K562 (cell line): Measurements from ENCODE around the gene CTXN1. TPM values are rescaled to one million over a fixed set of nuclear protein-coding genes. Genes with fewer than 3 reads are reported as not detected.

Experiments used
- GTF2F1 ChIP-seq: IDR thresholded peaks from 2 replicates; pipeline ENCODE4 v1.6.1; 2011; ENCODE audit warnings: low read depth, low read length, improper control_type of control experiment
- HNRNPK ChIP-seq: fragments of 200-400 bp; formaldehyde crosslinking; IDR thresholded peaks from one replicate; pipeline ENCODE4 v1.6.1; 2018; ENCODE audit warnings: mild to moderate bottlenecking, low read depth, low read length; ENCODE audit not compliant: poor library complexity, severe bottlenecking
- OTX1 ChIP-seq: fragments of 450-650 bp; formaldehyde crosslinking; IDR thresholded peaks from 2 replicates; pipeline ENCODE4 v1.4.0; 2022; ENCODE audit warnings: mild to moderate bottlenecking
- PRMT5 ChIP-seq: sonication (generic); formaldehyde crosslinking; IDR thresholded peaks from 2 replicates; pipeline ENCODE4 v1.5.0; 2020; ENCODE audit warnings: missing genetic modification reagents
- SOX6 ChIP-seq: fragments of 450-650 bp; IDR thresholded peaks from 2 replicates; pipeline ENCODE4 v1.6.1; 2014; ENCODE audit warnings: mild to moderate bottlenecking
- TAF7 ChIP-seq: fragments of 450-650 bp; IDR thresholded peaks from 2 replicates; pipeline ENCODE4 v1.6.1; 2016; ENCODE audit warnings: missing genetic modification characterization, missing compliant biosample characterization
- ZBTB7A ChIP-seq: IDR thresholded peaks from 2 replicates; pipeline ENCODE4 v1.6.1; 2011; ENCODE audit warnings: low read depth, mild to moderate bottlenecking, low read length, moderate library complexity, borderline replicate concordance; ENCODE audit not compliant: control insufficient read depth
- ZNF644 ChIP-seq: fragments of 200-800 bp; sonication (Bioruptor generic); IDR thresholded peaks from 2 replicates; pipeline ENCODE4 v1.6.1; 2016; ENCODE audit warnings: low read depth, missing genetic modification characterization, missing compliant biosample characterization
- ZNF699 ChIP-seq: fragments of 250-450 bp; sonication (Bioruptor Pico); IDR thresholded peaks from 2 replicates; pipeline ENCODE4 v1.8.0; 2021; ENCODE audit warnings: mild to moderate bottlenecking, moderate library complexity; ENCODE audit not compliant: insufficient replicate concordance
- polyA plus RNA-seq, 8 experiments: library from polyadenylated mRNA; depleted of rRNA in 4 of 8; stranded (reverse) in 5 of 8; unstranded in 3 of 8; fragments of >200 nt; fragmentation: Nextera tagmentation in 2 of 8; fragmentation: Illumina TruSeq in 1 of 8; extraction: Ambion mirVana in 2 of 8; extraction: Trizol in 1 of 8; gene quantifications; 2 replicates each; pipeline versions ENCODE4 v1.2.1 to v1.2.3, GENCODE V29; 2011 to 2014; ENCODE audit warnings: inconsistent platforms in 1 of 8, missing spikeins in 1 of 8
- total RNA-seq, 7 experiments: library from RNA; depleted of rRNA in 6 of 7; stranded (reverse); fragments of >200 nt in 6 of 7; fragmentation: Illumina TruSeq in 2 of 7; extraction: Trizol in 2 of 7; gene quantifications; 2 replicates each; pipeline versions ENCODE4 v1.2.1 to v1.2.3, GENCODE V29; 2011 to 2021; ENCODE audit warnings: low replicate concordance in 1 of 7
- TF ChIP-seq, protein P1 (sequence below): fragments of 200-800 bp; sonication (Bioruptor generic); IDR thresholded peaks from 2 replicates; pipeline ENCODE4 v1.6.1; 2016; ENCODE audit warnings: missing genetic modification characterization, missing compliant biosample characterization
- TF ChIP-seq, protein P2 (sequence below): fragments of 250-450 bp; sonication (Bioruptor Pico); IDR thresholded peaks from 2 replicates; pipeline ENCODE4 v1.8.0; 2021; ENCODE audit warnings: mild to moderate bottlenecking, moderate library complexity
- TF ChIP-seq, protein P3 (sequence below): conservative IDR thresholded peaks from 2 replicates; pipeline ENCODE4 v1.6.1; 2011; ENCODE audit warnings: low read depth, mild to moderate bottlenecking, low read length; ENCODE audit not compliant: control insufficient read depth
- TF ChIP-seq, protein P4 (sequence below), 2 experiments: fragments of 450-650 bp; IDR thresholded peaks; 2 replicates each; pipeline ENCODE4 v1.6.1; 2018; ENCODE audit warnings: mild to moderate bottlenecking in 2 of 2, low read depth in 1 of 2; ENCODE audit not compliant: partially characterized antibody in 2 of 2

Gene CTXN1
- total and polyA plus RNA-seq, 9 of the 15 experiments (the other 6 are each of a cell fraction or from before 2014, with no cell fraction given), result 0.15 to 37.4 (median 1.8) TPM; not detected in 2

DNA sequence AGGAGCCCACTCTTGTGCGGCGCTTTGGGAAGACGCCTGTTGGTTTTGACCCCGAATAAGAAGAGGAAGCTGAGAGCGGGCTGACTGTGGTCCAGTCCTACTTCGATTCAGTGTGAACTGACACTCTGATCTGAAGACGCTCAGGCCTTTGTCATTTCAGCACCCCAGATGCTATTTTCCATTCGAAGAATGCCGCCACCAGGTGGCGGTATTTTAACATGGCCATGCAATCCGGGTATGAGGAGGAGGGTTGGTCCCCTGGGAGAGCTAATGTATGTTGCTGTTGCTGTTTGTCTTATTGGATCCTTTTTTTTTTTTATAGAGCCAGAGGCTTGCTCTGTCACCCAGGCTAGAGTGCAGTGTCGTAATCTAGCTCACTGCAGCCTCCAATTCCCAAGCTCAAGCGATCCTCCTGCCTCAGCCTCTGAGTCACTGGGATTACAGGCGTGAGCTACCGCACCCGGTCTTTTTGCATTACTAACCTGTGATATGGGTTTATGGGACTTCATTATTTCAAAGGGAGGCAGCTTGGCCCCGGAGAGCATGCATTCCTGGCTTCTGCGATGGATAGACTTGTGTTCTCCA lies 18.3 kb upstream of the CTXN1 start (continued):
- TF ChIP-seq, protein P1, sequence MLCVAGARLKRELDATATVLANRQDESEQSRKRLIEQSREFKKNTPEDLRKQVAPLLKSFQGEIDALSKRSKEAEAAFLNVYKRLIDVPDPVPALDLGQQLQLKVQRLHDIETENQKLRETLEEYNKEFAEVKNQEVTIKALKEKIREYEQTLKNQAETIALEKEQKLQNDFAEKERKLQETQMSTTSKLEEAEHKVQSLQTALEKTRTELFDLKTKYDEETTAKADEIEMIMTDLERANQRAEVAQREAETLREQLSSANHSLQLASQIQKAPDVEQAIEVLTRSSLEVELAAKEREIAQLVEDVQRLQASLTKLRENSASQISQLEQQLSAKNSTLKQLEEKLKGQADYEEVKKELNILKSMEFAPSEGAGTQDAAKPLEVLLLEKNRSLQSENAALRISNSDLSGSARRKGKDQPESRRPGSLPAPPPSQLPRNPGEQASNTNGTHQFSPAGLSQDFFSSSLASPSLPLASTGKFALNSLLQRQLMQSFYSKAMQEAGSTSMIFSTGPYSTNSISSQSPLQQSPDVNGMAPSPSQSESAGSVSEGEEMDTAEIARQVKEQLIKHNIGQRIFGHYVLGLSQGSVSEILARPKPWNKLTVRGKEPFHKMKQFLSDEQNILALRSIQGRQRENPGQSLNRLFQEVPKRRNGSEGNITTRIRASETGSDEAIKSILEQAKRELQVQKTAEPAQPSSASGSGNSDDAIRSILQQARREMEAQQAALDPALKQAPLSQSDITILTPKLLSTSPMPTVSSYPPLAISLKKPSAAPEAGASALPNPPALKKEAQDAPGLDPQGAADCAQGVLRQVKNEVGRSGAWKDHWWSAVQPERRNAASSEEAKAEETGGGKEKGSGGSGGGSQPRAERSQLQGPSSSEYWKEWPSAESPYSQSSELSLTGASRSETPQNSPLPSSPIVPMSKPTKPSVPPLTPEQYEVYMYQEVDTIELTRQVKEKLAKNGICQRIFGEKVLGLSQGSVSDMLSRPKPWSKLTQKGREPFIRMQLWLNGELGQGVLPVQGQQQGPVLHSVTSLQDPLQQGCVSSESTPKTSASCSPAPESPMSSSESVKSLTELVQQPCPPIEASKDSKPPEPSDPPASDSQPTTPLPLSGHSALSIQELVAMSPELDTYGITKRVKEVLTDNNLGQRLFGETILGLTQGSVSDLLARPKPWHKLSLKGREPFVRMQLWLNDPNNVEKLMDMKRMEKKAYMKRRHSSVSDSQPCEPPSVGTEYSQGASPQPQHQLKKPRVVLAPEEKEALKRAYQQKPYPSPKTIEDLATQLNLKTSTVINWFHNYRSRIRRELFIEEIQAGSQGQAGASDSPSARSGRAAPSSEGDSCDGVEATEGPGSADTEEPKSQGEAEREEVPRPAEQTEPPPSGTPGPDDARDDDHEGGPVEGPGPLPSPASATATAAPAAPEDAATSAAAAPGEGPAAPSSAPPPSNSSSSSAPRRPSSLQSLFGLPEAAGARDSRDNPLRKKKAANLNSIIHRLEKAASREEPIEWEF (CRISPR knock-in tag), result no peak
- TF ChIP-seq ZNF699 (CRISPR knock-in tag) (no peak), HNRNPK (no peak), ZBTB7A (0 out of 2 replicates have a peak, but pooled peaks have one; percentile 2), PRMT5 (CRISPR knock-in tag) (no peak), OTX1 (no peak), ZNF644 (tag) (no peak), TAF7 (0 out of 2 replicates have a peak, but pooled peaks have one; percentile 5), SOX6 (0 out of 2 replicates have a peak, but pooled peaks have one; percentile 7), GTF2F1 (0 out of 2 replicates have a peak, but pooled peaks have one; percentile 18)
- TF ChIP-seq, protein P2, sequence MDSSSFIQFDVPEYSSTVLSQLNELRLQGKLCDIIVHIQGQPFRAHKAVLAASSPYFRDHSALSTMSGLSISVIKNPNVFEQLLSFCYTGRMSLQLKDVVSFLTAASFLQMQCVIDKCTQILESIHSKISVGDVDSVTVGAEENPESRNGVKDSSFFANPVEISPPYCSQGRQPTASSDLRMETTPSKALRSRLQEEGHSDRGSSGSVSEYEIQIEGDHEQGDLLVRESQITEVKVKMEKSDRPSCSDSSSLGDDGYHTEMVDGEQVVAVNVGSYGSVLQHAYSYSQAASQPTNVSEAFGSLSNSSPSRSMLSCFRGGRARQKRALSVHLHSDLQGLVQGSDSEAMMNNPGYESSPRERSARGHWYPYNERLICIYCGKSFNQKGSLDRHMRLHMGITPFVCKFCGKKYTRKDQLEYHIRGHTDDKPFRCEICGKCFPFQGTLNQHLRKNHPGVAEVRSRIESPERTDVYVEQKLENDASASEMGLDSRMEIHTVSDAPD, result no peak
- TF ChIP-seq, protein P3, sequence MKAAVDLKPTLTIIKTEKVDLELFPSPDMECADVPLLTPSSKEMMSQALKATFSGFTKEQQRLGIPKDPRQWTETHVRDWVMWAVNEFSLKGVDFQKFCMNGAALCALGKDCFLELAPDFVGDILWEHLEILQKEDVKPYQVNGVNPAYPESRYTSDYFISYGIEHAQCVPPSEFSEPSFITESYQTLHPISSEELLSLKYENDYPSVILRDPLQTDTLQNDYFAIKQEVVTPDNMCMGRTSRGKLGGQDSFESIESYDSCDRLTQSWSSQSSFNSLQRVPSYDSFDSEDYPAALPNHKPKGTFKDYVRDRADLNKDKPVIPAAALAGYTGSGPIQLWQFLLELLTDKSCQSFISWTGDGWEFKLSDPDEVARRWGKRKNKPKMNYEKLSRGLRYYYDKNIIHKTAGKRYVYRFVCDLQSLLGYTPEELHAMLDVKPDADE, result peak; percentile 24; the same call in 1 of the 2 replicates
- TF ChIP-seq, protein P4, sequence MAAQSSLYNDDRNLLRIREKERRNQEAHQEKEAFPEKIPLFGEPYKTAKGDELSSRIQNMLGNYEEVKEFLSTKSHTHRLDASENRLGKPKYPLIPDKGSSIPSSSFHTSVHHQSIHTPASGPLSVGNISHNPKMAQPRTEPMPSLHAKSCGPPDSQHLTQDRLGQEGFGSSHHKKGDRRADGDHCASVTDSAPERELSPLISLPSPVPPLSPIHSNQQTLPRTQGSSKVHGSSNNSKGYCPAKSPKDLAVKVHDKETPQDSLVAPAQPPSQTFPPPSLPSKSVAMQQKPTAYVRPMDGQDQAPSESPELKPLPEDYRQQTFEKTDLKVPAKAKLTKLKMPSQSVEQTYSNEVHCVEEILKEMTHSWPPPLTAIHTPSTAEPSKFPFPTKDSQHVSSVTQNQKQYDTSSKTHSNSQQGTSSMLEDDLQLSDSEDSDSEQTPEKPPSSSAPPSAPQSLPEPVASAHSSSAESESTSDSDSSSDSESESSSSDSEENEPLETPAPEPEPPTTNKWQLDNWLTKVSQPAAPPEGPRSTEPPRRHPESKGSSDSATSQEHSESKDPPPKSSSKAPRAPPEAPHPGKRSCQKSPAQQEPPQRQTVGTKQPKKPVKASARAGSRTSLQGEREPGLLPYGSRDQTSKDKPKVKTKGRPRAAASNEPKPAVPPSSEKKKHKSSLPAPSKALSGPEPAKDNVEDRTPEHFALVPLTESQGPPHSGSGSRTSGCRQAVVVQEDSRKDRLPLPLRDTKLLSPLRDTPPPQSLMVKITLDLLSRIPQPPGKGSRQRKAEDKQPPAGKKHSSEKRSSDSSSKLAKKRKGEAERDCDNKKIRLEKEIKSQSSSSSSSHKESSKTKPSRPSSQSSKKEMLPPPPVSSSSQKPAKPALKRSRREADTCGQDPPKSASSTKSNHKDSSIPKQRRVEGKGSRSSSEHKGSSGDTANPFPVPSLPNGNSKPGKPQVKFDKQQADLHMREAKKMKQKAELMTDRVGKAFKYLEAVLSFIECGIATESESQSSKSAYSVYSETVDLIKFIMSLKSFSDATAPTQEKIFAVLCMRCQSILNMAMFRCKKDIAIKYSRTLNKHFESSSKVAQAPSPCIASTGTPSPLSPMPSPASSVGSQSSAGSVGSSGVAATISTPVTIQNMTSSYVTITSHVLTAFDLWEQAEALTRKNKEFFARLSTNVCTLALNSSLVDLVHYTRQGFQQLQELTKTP (IDR thresholded peaks at IDR 0.05; ENCODE audit: low read depth in 1 of 2, partially characterized antibody in 2 of 2), result peak in 1 of 2 experiments; percentile 59
